ENCODE results near the gene CAST.

Gene CAST

DNA sequence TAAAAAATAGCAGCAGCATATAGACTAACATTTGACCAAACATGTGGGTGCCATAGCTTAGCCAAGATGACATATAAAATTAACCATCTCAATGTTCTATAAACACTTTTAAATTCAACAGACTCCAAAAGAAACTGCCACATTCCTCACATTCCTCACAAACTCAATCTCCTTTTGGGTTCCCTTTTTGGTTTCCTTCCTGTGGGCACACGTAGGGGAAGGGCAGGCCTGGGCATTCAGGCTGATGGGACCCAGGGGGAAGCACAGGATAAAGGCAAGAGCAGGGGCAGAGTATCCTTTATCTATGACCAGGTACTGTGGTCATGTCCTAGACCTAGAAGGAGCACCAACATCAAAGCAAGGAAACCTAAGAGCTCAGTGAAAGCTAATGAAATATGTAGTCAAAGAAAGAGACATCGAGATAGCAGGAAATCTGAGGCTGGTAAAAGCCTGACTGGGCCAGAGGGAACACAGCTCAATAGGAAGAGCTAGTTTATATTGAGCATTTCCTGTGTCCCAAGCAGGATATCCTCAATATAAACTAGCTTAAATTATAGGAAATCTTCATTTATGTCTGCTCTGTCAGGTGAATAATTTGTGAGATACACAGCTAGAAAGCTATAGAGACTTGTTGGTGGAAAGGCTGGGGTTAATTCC is 159.2 kb downstream of the CAST start:
- Mint-ChIP-seq H3K27me3 (no peaks in the 10 kb centered on the region), H3K4me1 (ENCODE audit: low read depth) (peaks cover 68% of the 10 kb centered on the region), H3K36me3 (ENCODE audit: low read depth) (no peaks in the 10 kb centered on the region), H3K9me3 (no peaks in the 10 kb centered on the region), H3K4me3 (no peak overlapping the region), H3K27ac (no peak overlapping the region)
- no peak for DNase-seq

GRCh38 chr5:96822686-96823459 is 160.7 kb downstream of the CAST start:
- H3K4me1 Mint-ChIP-seq (ENCODE audit: low read depth) = peaks cover 53% of the 10 kb centered on the region

DNA sequence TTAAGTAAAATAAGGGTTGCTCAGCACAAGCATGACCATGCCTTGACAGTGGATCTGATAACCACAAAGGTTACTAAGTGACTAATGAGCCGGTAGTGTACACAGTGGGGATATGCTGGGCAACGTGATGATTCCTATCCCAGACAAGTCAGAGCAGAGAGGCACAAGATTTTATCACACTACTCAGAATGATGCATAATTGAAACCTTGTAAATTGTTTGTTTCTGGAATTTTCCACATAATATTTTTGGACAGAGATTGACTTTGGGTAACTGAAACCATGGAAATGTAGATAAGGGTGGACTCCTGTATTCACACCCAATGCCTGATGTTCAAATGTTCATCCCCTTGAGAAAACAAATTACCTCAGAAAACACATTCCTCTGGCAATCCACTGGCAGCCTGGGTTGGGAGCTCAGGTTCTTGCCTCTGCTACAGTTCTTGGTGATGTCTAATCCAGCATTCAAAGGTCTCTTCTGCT is 161.8 kb downstream of the CAST start:
- DNase-seq = no peak
- Mint-ChIP-seq H3K4me1 (ENCODE audit: low read depth) (peaks cover 46% of the 10 kb centered on the region), H3K27ac (no peak overlapping the region), H3K36me3 (ENCODE audit: low read depth) (no peaks in the 10 kb centered on the region), H3K9me3 (no peaks in the 10 kb centered on the region), H3K27me3 (no peaks in the 10 kb centered on the region), H3K4me3 (no peak overlapping the region)

More at GRCh38 chr5:96822686-96823459, 160.7 kb downstream of the CAST start:
- no peak overlapping the region for H3K27ac Mint-ChIP-seq
- no peaks in the 10 kb centered on the region for H3K9me3 Mint-ChIP-seq
- DNase-seq = no peak
- no peaks in the 10 kb centered on the region for H3K27me3 Mint-ChIP-seq
- no peaks in the 10 kb centered on the region for H3K36me3 Mint-ChIP-seq (ENCODE audit: low read depth)
- no peak overlapping the region for H3K4me3 Mint-ChIP-seq

Measured in activated T-cell treated with anti-CD3 and anti-CD28 coated beads, Interleukin-2, amount 50 U/mL, for 24 hours (primary cell).